Fibroblast of skin of abdomen (primary cell): Measurements from ENCODE around the gene SF1.

Experiments
- DNase-seq: peaks from one replicate; pipeline ENCODE4 v3.0.0-alpha.2; 2013

The SF1 gene

GRCh38 chr11:64723907-64724862, 54.2 kb downstream of the SF1 start:
- no peak for DNase-seq

GRCh38 chr11:64723117-64723906, 55.0 kb downstream of the SF1 start, which contains the start of gene NRXN2:
TSS of gene NRXN2 (minus strand) at chr11:64723197. CDS start at chr11:64713699, 9,498 bp downstream.
- DNase-seq = peak; percentile 76

GRCh38 chr11:64722141-64723065, 55.9 kb downstream of the SF1 start:
- no peak for DNase-seq

GRCh38 chr11:64721359-64721699, 57.0 kb downstream of the SF1 start:
- no peak for DNase-seq

- no peak for DNase-seq
These were observed 57.5 kb downstream of the SF1 start for GRCh38 chr11:64720640-64721358.

GRCh38 chr11:64720167-64720566, 58.2 kb downstream of the SF1 start:
- no peak for DNase-seq

GRCh38 chr11:64719406-64719805, 58.9 kb downstream of the SF1 start:
- DNase-seq = no peak

GRCh38 chr11:64718780-64719124, 59.6 kb downstream of the SF1 start:
- no peak for DNase-seq

- DNase-seq = no peak
These were observed 60.1 kb downstream of the SF1 start for GRCh38 chr11:64718084-64718779.

GRCh38 chr11:64717268-64717578, 61.1 kb downstream of the SF1 start:
- DNase-seq = no peak

- DNase-seq = no peak
These were observed 61.7 kb downstream of the SF1 start for GRCh38 chr11:64716473-64717267.

GRCh38 chr11:64715756-64716472, 62.4 kb downstream of the SF1 start:
- no peak for DNase-seq

- no peak for DNase-seq
These were observed 63.2 kb downstream of the SF1 start for GRCh38 chr11:64715110-64715509.

- no peak for DNase-seq
These were observed 63.7 kb downstream of the SF1 start for GRCh38 chr11:64714666-64715065.
